ENCODE measurements around the gene HOXD8.

HOXD8 gene

GRCh38 chr2:176174824-176175708, 45.6 kb downstream of the HOXD8 start:
- no peak for DNase-seq

GRCh38 chr2:176175709-176176607, 46.5 kb downstream of the HOXD8 start:
- no peak for DNase-seq

GRCh38 chr2:176177580-176178037, 48.1 kb downstream of the HOXD8 start:
- DNase-seq = no peak

DNA sequence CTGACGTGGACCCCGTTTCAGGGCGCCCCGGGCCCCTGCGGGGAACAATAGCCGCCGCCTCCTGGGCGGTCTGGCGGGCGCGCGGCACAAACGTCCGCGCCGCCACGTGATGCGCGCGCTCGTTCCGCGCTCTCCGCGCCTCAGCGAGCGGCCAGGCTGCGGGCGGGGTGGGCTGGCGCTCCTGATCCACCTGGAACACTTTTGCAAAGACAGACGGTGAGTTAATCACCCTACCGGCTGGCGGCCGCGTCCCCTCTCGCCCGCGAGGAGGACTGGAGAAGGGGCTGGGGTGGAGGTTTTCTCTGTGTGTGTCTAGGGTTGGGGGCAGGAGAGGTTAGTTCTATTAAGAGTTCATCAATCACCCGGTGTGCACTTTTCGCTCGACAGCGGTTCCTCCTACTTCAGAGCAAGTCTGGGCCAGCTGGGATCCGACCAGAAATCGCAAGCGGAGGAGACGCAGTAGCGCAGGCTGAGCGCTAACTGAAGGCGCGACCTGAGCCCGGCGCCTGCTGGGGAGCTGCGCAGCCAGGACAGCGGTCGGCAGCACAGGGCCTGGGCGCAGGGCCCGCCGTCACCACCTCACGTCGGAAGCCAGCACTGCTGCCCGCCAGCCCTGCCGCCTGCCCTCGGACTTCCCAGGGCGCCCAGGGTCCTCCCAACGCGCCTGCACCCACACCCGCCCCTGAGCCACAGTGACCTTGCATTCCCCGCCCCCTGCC, 48.7 kb downstream of the HOXD8 start:
- DNase-seq = no peak

DNA sequence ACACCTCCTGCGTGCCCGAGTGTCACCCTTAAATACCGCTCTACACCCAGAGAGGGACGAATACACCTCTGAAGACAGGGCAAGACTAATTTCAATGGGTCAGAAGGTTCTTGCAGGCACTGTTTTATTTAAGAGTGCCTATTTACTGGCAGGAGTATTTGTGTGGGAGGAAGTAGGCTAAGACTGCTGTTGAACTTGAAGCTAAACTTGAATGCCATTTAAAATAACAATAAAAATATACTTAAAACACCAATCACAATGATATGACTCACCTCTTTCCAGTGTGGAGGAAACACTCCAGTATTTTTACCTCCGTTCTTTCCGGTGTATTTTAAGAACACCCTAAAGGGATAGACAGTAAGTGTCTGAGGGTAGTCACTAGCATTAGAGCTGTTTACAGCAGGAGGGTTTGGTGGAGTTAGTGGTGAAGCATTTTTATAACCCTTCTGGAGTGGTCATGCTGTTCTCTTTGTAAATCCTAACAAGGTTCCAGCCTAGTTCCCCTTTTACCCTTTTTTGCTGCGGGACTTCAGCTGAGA, 49.3 kb downstream of the HOXD8 start:
- no peak for DNase-seq

GRCh38 chr2:176181551-176181950, 52.0 kb downstream of the HOXD8 start:
- DNase-seq = no peak

Measured in activated CD4-positive, alpha-beta T cell treated with anti-CD3 and anti-CD28 coated beads, Interleukin-2, amount 50 U/mL, for 4 hours (primary cell).